ENCODE data around the gene PTH2R. TPM values are rescaled to one million over a fixed set of nuclear protein-coding genes. Genes with fewer than 3 reads are reported as not detected.
A peak's percentile ranks its signal among the peaks of the same experiment; 100 is the strongest.

PTH2R gene, protein sequence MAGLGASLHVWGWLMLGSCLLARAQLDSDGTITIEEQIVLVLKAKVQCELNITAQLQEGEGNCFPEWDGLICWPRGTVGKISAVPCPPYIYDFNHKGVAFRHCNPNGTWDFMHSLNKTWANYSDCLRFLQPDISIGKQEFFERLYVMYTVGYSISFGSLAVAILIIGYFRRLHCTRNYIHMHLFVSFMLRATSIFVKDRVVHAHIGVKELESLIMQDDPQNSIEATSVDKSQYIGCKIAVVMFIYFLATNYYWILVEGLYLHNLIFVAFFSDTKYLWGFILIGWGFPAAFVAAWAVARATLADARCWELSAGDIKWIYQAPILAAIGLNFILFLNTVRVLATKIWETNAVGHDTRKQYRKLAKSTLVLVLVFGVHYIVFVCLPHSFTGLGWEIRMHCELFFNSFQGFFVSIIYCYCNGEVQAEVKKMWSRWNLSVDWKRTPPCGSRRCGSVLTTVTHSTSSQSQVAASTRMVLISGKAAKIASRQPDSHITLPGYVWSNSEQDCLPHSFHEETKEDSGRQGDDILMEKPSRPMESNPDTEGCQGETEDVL
- polyA plus RNA-seq (2012; rRNA removed), result 4.0 and 5.3 TPM in 2 replicates
- 4.6 and 5.3 TPM in 2 replicates for polyA plus RNA-seq (2012; cell fraction: cytosol; rRNA removed)
- polyA plus RNA-seq (2012; cell fraction: nucleus; rRNA removed), result 5.1 and 7.4 TPM in 2 replicates

DNA sequence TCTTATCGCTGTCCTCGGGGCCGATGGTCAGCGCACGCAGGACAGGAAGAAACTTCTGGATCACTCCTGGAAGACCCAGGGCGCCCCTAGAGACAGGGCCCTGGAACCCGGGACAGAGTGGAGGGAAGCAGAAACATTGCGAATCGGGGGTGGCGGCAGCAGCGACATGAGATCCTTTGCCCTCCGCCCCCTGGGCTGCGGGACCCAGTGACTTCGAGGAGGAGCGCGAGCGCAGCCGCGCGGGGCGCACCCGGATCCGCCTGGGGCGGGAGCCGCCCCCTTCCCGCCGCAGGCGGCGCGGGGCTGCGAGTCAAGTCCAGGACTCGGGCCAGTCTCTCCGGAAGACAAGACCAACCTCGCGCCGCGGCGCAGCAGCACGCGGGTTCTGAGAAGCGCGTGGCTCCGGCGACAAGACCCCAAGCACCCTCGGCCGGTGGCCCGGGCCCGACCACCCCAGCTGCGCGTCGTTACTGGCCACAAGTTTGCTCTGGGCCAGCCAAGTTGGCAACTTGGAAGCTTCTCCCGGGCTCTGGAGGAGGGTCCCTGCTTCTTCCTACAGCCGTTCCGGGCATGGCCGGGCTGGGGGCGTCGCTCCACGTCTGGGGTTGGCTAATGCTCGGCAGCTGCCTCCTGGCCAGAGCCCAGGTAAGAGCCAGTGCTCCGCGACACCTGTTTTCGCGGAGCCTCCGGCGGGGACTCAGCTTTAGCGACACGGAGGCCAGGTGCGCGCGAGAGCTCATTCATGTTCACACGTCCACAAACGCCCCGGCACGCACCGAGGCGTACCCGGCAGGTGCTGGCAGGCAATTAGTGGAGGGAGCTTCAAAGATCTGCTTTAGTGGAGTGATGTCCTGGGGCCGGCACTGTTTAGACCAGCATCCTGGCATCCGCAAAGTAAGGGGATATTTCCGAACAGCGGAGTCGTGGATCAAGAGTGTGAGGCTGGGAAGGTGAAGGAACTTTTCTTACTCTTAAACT is at the start of gene PTH2R:
Gene PTH2R, plus strand, starts transcription at position 319 of the 978 bp plus-strand sequence. Its CDS starts 252 bp downstream, at position 571.
- Histone ChIP-seq H3K36me3 (replicated peaks in 1 of 2; ENCODE audit: control insufficient read depth in 1 of 2, insufficient read depth in 2 of 2, low read length in 1 of 2) (no peaks in the 10 kb centered on the region), H3K9me2 (no peaks in the 10 kb centered on the region), H3F3A (replicated peaks; ENCODE audit: insufficient read depth) (no peaks in the 10 kb centered on the region), H2AFZ (ENCODE audit: low read depth) (0 out of 2 replicates have a peak within 1 kb of the TSS, but pooled peaks have one; percentile 25), H3K9me3 (no peaks in the 10 kb centered on the region), H3K27me3 (ENCODE audit: insufficient read depth) (peaks cover 11% of the 10 kb centered on the region), H4K20me1 (ENCODE audit: insufficient read depth) (no peaks in the 10 kb centered on the region), H3K9ac (no peak within 1 kb of the TSS), H3K4me2 (peak within 1 kb of the TSS; percentile 73), H3K27ac (ENCODE audit: low read depth in 2 of 2, low read length in 1 of 2) (no peak within 1 kb of the TSS), H3K4me3 (ENCODE audit: low read depth in 2 of 2, low read length in 1 of 2) (peak within 1 kb of the TSS; percentile 23 to 37; a peak in 3 of 4 replicates), H3K79me2 (ENCODE audit: insufficient read depth) (no peaks in the 10 kb centered on the region), H3K4me1 (ENCODE audit: control insufficient read depth in 1 of 2, insufficient read depth in 2 of 2, low read depth in 1 of 2, low read length in 1 of 2) (peaks cover 0 to 7% of the 10 kb centered on the region in 2 experiments; a peak in 1 of 4 replicates)
- DNase-seq, result peak; percentile 65
- ChIA-PET POLR2A (no interaction called here), CTCF (interaction anchor here (0.8 to 1.4 kb wide), 7 partner anchors 10 to 925 kb away, joined by 3 read pairs; no protein-coding TSS in a partner anchor)
- 14% methylated on average over 30 of the region's 82 CpGs for WGBS (ENCODE audit: low lambda C conversion rate)
- TF ChIP-seq MEF2A (IDR thresholded peaks at IDR 0.05; ENCODE audit: borderline replicate concordance, low read depth), result no peak
- TF ChIP-seq, protein P1, sequence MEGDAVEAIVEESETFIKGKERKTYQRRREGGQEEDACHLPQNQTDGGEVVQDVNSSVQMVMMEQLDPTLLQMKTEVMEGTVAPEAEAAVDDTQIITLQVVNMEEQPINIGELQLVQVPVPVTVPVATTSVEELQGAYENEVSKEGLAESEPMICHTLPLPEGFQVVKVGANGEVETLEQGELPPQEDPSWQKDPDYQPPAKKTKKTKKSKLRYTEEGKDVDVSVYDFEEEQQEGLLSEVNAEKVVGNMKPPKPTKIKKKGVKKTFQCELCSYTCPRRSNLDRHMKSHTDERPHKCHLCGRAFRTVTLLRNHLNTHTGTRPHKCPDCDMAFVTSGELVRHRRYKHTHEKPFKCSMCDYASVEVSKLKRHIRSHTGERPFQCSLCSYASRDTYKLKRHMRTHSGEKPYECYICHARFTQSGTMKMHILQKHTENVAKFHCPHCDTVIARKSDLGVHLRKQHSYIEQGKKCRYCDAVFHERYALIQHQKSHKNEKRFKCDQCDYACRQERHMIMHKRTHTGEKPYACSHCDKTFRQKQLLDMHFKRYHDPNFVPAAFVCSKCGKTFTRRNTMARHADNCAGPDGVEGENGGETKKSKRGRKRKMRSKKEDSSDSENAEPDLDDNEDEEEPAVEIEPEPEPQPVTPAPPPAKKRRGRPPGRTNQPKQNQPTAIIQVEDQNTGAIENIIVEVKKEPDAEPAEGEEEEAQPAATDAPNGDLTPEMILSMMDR (IDR thresholded peaks at IDR 0.05), result 0 out of 2 replicates have a peak, but pooled peaks have one; percentile 10

DNA sequence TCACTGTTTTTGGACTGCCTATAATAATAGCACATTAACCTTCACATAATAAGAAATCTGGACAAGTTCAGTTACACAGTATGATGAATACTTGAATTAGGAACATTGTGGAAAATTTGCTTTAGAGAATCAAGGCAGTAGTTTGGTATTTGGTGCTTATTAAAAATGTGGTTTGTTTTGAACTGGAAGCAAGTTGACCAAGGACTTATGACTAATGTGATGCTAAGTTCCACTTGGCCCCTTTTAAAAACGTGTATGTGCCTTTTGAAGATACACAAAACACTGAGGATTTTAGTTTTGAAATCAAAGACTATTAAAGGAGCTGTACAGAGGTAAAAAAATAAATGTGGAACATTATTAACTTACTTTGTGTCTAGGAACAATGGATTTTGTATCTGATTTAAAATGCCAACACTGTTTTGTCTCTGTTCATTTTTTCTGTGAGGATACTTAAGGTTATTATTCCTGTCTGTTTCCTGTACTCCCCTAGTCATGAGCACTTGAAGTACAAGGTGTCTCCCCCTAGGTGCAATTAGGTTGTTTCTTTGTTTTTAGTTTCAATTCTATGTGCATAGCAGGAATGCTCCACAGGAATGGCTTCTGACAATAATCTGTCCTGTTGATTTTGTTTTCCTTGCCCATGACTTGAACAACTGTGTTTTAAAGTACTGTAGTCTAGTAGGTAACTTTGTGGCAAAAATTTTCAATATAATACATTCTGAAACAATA is 49.6 kb upstream of the PTH2R start:
- H3K9me3 ChIP-seq, result no peaks in the 10 kb centered on the region
- no peak overlapping the region for H3K4me3 ChIP-seq (ENCODE audit: low read depth in 2 of 2, low read length in 1 of 2)
- H2AFZ ChIP-seq (ENCODE audit: low read depth), result no peak overlapping the region
- no peaks in the 10 kb centered on the region for H4K20me1 ChIP-seq (ENCODE audit: insufficient read depth)
- H3K4me1 ChIP-seq (ENCODE audit: control insufficient read depth in 1 of 2, insufficient read depth in 2 of 2, low read depth in 1 of 2, low read length in 1 of 2), result peaks cover 0 to 11% of the 10 kb centered on the region in 2 experiments; a peak in 2 of 4 replicates
- POLR2A ChIA-PET, result no interaction called here
- H3K36me3 ChIP-seq (replicated peaks in 1 of 2; ENCODE audit: control insufficient read depth in 1 of 2, insufficient read depth in 2 of 2, low read length in 1 of 2), result peaks cover 44 to 51% of the 10 kb centered on the region in 2 experiments
- CTCF ChIA-PET, result no interaction called here
- no peaks in the 10 kb centered on the region for H3K27me3 ChIP-seq (ENCODE audit: insufficient read depth)
- H3F3A ChIP-seq (replicated peaks; ENCODE audit: insufficient read depth), result peaks cover 9% of the 10 kb centered on the region
- no peak overlapping the region for H3K4me2 ChIP-seq
- 12% methylated on average over 1 of the region's 1 CpG for WGBS (ENCODE audit: low lambda C conversion rate)
- H3K27ac ChIP-seq (ENCODE audit: low read depth in 2 of 2, low read length in 1 of 2), result no peak overlapping the region
- H3K9me2 ChIP-seq, result no peaks in the 10 kb centered on the region
- H3K79me2 ChIP-seq (ENCODE audit: insufficient read depth), result no peaks in the 10 kb centered on the region
- no peak for TF ChIP-seq EP300 (IDR thresholded peaks at IDR 0.05; ENCODE audit: borderline replicate concordance in 1 of 2, low read depth in 1 of 2, low read length in 1 of 2)
- no peak for TF ChIP-seq NRF1 (IDR thresholded peaks at IDR 0.05; ENCODE audit: low read depth, low read length)
- no peak for TF ChIP-seq POLR2AphosphoS5 (IDR thresholded peaks at IDR 0.05; ENCODE audit: low read depth, low read length)
- no peak for TF ChIP-seq ELF1 (IDR thresholded peaks at IDR 0.05)
- no peak for TF ChIP-seq SMC3 (IDR thresholded peaks at IDR 0.05; ENCODE audit: low read depth, low read length)
- no peak for DNase-seq
- H3K9ac ChIP-seq, result no peak overlapping the region
